Measurements from ENCODE around the gene PHLDB3. TPM values are rescaled to one million over a fixed set of nuclear protein-coding genes. Genes with fewer than 3 reads are reported as not detected.

PHLDB3 gene
- total and polyA plus RNA-seq, 2 experiments from 2014 or later = 22.2 to 23.4 TPM

DNA sequence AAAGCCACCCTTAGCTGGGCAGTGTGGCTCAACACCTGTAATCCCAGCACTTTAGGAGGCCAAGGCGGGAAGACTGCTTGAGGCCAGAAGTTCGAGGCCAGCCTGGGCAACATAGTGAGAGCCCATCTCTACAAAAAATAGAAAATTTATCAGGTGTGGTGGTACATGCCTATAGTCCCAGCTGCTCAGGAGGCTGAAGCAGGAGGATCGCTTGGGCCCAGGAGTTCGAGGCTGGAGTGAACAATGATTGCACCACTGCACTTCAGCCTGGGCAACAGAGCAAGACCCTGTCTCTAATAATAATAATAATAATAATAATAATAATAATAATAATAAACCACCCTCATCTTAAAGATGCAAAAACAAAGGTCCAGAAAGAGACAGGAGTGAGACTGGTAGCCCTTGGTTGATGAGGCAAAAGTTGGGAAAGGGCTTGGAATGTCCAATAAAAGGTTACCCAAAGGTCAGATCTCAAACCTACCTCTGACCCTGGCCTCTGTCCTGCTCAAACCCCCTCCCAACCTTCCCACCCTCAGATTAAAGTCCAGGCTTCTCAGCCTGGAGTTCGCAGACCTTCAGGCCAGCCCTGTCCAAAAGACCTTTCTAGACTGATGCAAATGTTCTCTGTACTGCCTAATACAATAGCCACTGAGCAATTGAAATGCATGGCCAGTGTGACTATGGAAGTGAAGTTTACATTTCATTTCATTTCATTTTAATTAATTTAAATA is 37.5 kb upstream of the PHLDB3 start:
- TF ChIP-seq, protein P1, sequence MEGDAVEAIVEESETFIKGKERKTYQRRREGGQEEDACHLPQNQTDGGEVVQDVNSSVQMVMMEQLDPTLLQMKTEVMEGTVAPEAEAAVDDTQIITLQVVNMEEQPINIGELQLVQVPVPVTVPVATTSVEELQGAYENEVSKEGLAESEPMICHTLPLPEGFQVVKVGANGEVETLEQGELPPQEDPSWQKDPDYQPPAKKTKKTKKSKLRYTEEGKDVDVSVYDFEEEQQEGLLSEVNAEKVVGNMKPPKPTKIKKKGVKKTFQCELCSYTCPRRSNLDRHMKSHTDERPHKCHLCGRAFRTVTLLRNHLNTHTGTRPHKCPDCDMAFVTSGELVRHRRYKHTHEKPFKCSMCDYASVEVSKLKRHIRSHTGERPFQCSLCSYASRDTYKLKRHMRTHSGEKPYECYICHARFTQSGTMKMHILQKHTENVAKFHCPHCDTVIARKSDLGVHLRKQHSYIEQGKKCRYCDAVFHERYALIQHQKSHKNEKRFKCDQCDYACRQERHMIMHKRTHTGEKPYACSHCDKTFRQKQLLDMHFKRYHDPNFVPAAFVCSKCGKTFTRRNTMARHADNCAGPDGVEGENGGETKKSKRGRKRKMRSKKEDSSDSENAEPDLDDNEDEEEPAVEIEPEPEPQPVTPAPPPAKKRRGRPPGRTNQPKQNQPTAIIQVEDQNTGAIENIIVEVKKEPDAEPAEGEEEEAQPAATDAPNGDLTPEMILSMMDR (IDR thresholded peaks at IDR 0.05; ENCODE audit: poor library complexity) = no peak
- TF ChIP-seq EZH2 (IDR thresholded peaks at IDR 0.05; ENCODE audit: borderline replicate concordance) (no peak), EZH2phosphoT487 (IDR thresholded peaks at IDR 0.05; ENCODE audit: low read depth, severe bottlenecking, unreplicated experiment) (no peak)
- Histone ChIP-seq H3K27ac (no peak overlapping the region), H3K27me3 (no peaks in the 10 kb centered on the region), H3K4me1 (ENCODE audit: insufficient read depth) (no peaks in the 10 kb centered on the region), H3K4me2 (no peak overlapping the region), H2AFZ (no peak overlapping the region), H3K4me3 (no peak overlapping the region), H3K9me2 (replicated peaks; ENCODE audit: insufficient read depth) (no peaks in the 10 kb centered on the region), H4K20me1 (ENCODE audit: insufficient read depth, poor library complexity, severe bottlenecking) (no peaks in the 10 kb centered on the region), H3K9me3 (ENCODE audit: low read depth) (no peaks in the 10 kb centered on the region), H3K79me2 (no peaks in the 10 kb centered on the region), H3K36me3 (replicated peaks; ENCODE audit: insufficient read depth, low read depth) (peaks cover 4% of the 10 kb centered on the region)
- 97% methylated on average over 5 of the region's 5 CpGs for WGBS (ENCODE audit: low lambda C conversion rate, missing lambda C conversion rate)
- no peak for DNase-seq (ENCODE audit: low spot score)

DNA sequence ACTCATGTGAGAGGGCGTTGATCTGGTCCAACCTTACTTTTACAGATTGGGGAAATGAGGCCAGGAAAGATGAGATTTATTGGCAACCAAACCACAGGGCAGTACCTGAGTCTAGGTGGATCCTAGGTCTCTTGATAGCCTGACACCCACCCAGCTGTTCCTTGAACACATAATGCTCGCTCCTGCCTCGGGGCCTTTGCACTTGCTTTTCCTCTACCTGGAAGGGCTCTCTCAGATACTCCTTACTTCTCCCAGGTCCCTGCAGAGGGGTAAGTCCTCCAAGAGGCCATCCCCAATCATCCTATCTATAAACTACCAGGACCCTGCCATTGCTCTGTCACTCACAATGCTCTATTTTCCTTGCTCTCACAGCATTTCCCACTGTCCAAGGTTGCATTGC is 35.8 kb upstream of the PHLDB3 start:
- no peaks in the 10 kb centered on the region for H3K27me3 ChIP-seq
- H3K27ac ChIP-seq = no peak overlapping the region
- H4K20me1 ChIP-seq (ENCODE audit: insufficient read depth, poor library complexity, severe bottlenecking) = no peaks in the 10 kb centered on the region
- no peak for DNase-seq (ENCODE audit: low spot score)
- no peaks in the 10 kb centered on the region for H3K9me3 ChIP-seq (ENCODE audit: low read depth)
- H3K4me1 ChIP-seq (ENCODE audit: insufficient read depth) = no peaks in the 10 kb centered on the region
- H3K4me3 ChIP-seq = no peak overlapping the region
- 74% methylated on average over 3 of the region's 3 CpGs for WGBS (ENCODE audit: low lambda C conversion rate, missing lambda C conversion rate)
- no peak overlapping the region for H2AFZ ChIP-seq
- no peak overlapping the region for H3K4me2 ChIP-seq
- no peaks in the 10 kb centered on the region for H3K9me2 ChIP-seq (replicated peaks; ENCODE audit: insufficient read depth)
- TF ChIP-seq EZH2 (IDR thresholded peaks at IDR 0.05; ENCODE audit: borderline replicate concordance) (no peak), EZH2phosphoT487 (IDR thresholded peaks at IDR 0.05; ENCODE audit: low read depth, severe bottlenecking, unreplicated experiment) (no peak)
- TF ChIP-seq, protein P1 (IDR thresholded peaks at IDR 0.05; ENCODE audit: poor library complexity) = no peak
- H3K79me2 ChIP-seq = no peaks in the 10 kb centered on the region
- H3K36me3 ChIP-seq (replicated peaks; ENCODE audit: insufficient read depth, low read depth) = peaks cover 4% of the 10 kb centered on the region

DNA sequence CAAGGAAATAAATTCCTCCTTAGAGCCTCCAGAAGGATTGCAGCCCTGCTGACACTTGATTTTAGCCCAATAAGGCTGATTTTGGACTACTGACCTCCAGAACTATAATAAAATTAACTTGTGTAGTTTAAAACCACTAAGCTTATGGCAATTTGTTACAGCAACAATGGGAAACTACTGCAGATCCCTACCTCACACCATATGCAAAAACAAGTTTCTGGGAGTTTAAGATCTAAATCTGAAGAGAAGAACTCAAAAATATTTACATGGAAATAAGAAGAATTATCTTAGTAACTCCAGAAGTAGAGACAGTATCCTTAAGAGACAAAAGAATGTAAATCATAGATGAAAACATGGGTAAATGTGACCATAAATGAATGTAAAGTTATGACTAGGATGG is 34.4 kb upstream of the PHLDB3 start:
- no peak for DNase-seq (ENCODE audit: low spot score)
- H3K27me3 ChIP-seq = no peaks in the 10 kb centered on the region
- no peak overlapping the region for H3K27ac ChIP-seq
- H2AFZ ChIP-seq = no peak overlapping the region
- peaks cover 4% of the 10 kb centered on the region for H3K36me3 ChIP-seq (replicated peaks; ENCODE audit: insufficient read depth, low read depth)
- H4K20me1 ChIP-seq (ENCODE audit: insufficient read depth, poor library complexity, severe bottlenecking) = no peaks in the 10 kb centered on the region
- H3K4me1 ChIP-seq (ENCODE audit: insufficient read depth) = no peaks in the 10 kb centered on the region
- TF ChIP-seq, protein P1 (IDR thresholded peaks at IDR 0.05; ENCODE audit: poor library complexity) = no peak
- TF ChIP-seq EZH2phosphoT487 (IDR thresholded peaks at IDR 0.05; ENCODE audit: low read depth, severe bottlenecking, unreplicated experiment) = no peak
- TF ChIP-seq EZH2 (IDR thresholded peaks at IDR 0.05; ENCODE audit: borderline replicate concordance) = no peak
- H3K9me3 ChIP-seq (ENCODE audit: low read depth) = no peaks in the 10 kb centered on the region
- H3K4me2 ChIP-seq = no peak overlapping the region
- no peaks in the 10 kb centered on the region for H3K9me2 ChIP-seq (replicated peaks; ENCODE audit: insufficient read depth)
- no peaks in the 10 kb centered on the region for H3K79me2 ChIP-seq
- H3K4me3 ChIP-seq = no peak overlapping the region

Measured in hepatocyte (in vitro differentiated cells).